Uterus (tissue), 2 donors: ENCODE data around the gene ME1.

Source experiments
- CTCF ChIP-seq, 4 experiments: fragments of 200-600 bp in 2 of 4; fragments of 450-650 bp in 2 of 4; sonication (generic) in 2 of 4; IDR thresholded peaks; one replicate each; pipeline ENCODE4 v1.5.1; 2016 to 2019; ENCODE audit warnings: antibody characterized with exemption in 4 of 4, mild to moderate bottlenecking in 2 of 4, moderate library complexity in 1 of 4
- POLR2A ChIP-seq, 2 donors: fragments of 450-650 bp; IDR thresholded peaks; one replicate each; pipeline ENCODE4 v1.6.1; 2016; ENCODE audit warnings: antibody characterized with exemption in 2 of 2, mild to moderate bottlenecking in 1 of 2, moderate library complexity in 1 of 2

GRCh38 chr6:83365931-83366330 lies 64.9 kb downstream of the ME1 start:
- TF ChIP-seq CTCF (IDR thresholded peaks at IDR 0.05), result no peak
- TF ChIP-seq POLR2A (IDR thresholded peaks at IDR 0.05), result no peak
